RKO (cell line): Measurements from ENCODE around the gene CTNND2.

Experiments
- DNase-seq: peaks from one replicate; pipeline ENCODE4 v3.0.0-alpha.2; 2016; ENCODE audit warnings: low spot score

CTNND2 gene

DNA sequence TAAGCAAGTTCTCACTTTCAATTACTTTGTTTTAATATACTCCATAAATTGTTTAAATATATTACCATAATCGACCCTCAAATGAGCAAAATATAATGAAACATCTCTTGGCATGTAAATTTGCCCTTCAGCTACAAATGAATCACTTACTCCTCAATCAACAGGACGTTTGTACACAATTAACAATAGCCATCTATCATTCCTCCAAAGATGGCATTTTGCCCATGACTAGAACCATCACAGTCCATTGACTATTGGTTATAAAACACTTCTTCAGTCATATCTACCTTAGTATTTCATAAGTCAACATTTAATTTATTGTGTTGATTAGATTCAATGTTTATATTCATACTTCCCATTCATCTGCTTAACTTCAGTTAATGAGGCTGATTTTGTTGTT, 127.2 kb downstream of the CTNND2 start:
- DNase-seq, result no peak

DNA sequence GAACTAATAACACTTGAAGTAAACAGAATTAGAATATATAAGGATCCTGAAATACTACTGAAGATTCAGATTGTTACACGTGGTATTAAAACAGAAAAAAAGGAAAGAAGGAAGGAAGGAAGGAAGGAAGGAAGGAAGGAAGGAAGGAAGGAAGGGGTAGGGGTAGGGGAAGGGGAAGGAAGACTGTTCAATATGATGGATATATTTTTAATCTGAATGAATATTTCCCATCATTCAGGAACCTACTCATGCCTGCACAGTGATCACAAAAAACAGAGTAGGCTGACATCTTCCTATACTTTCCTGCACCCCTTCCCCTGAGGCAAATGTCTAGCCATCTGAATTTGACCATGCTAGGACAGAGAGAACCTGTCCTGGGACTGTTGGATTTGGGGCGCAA, 133.9 kb downstream of the CTNND2 start:
- no peak for DNase-seq

DNA sequence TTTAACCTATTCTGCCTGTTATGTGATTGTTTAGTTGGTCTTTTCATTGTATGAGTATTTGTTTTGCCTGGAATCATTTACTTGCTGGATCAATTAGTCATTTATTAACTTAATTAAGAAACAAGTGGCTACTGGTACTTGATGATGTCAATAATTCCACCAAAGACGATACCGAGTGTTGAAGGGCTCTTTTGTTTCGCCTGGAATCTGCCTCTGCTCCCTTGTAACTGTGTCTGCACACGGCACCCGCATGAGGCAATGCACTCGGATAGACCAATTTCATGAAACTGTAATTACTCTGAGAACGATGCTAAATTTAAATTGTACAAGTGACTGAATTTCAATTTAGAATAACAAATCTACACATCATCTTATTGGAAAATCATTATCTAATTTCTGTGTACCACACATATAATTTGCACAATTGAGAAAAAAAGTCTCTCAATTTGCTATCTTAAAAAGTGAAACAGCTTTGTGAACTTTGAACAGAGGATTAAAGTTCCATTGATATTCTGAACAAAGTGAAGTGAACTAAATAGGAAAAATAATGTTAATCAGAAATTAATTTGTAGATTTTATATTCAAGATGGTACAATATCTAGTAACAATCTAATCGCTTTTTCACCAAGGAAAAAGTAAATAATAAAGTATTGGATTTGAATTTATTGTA, 143.2 kb downstream of the CTNND2 start:
- DNase-seq, result no peak

DNA sequence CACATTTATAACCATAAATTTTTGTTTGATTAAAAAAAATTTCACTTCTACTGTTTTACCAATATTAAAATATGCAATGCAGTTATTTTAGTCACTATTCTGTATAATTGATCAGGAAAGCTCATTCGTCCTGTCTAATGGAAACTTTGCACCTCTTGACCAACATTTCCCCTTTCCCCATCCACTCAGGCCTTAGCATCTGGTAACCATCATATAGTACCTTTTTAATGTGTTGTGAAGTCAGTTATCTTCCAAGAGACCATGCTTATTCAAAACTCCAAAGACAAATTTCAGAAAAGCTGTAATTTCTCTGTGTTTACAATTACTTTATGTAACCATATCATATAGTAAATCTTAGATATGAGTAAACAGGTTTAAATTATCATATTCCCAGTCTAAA, 145.9 kb downstream of the CTNND2 start:
- no peak for DNase-seq

DNA sequence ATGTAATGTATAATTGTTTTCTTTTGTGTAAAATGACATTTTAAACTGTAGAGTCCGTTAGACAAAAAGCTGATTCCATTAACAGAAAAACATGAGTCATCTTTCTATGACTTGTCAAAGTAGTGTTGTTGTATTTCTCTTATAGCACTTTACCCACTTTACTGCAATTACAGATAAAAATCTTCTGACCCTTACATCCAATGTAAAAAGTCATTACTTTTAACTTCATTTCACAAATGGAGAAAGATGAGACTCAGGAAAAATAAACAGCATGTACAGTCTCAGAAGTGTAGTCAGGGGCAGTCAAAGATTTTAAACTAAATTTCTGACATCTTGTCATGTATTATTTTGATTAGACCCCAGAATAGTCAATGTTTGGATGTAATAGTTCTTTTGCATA, 146.6 kb downstream of the CTNND2 start:
- DNase-seq, result no peak

DNA sequence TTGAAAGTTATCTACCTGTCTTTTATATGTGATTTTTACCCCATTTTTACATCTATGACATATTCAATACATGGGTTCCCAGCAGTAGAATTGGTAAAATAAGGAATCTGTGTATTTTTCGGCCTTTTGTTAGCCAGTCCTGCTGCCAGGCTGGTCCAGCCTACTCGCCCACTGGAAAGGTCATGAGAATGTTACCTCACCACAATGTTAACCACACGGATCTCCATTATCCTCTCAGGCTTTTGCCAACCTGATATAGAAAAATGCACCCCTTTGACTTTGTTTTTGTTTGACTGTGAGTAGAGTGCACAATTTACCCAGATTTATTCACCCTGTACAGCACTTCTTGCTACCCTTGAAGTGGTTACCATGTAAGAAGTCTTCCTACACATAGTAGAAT, 167.2 kb downstream of the CTNND2 start:
- DNase-seq, result no peak

DNA sequence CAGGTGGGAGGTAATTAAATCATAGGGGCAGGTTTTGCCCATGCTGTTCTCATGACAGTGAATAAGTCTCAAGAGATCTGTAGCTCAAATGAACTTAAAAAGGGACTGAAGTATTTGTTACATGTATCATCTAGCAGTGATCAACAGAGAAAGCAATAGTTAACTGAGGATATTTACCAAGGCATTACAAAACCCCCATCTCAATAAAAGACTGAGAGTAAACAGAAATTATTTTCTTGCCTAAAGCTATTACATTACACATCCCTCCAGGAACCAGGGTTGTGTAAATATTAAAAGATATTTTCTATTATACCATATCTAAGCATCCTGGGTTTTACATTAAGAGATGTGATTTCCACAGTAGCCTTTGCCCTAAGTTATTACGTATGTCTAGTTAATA, 169.9 kb downstream of the CTNND2 start:
- no peak for DNase-seq

DNA sequence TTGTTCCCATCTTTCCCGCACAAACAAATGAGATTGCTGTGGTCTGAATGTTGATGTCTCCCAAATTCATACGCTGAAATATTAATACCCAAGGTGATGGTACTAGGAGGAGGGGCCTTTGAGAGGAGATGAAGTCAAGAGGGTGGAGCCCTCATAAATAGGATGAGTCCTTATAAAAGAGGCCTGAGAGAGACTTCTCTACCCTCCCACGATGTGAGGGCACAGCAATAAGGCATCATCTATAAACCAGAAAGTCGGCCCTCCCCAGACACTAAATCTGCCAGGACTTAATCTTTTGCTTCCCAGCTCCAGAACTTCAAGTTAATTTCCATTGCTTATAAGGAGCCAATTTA, 170.4 kb downstream of the CTNND2 start:
- no peak for DNase-seq

DNA sequence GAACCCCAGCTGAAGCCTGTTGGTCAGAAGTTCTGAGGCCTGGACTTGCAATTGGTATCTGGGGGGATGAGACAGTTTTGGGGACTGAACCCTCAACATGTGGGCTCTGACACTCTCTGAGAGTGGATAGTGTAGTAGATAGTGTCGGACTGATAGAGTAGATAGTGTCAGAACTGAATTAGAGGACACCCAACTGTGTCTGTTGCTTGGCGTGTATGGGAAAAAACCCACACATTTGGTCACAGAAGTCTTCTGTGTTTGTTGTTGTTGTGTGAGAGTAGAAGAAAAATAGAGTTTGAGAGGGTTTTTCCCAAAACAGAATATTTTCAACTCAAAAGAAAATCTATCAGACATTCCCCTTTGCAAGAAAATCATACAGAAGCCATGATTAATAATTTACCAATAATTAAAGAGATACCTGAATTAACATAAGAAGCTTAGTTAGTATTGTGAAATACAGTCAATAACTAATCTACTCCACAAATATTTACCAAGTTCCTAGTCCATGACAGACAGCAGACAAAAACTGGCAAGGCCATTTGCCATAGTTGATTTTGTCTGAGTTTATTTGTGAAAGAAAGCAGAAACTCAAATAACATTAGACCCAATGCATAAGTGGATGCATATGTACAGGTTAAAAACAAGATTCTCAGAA, 170.9 kb downstream of the CTNND2 start:
- DNase-seq, result no peak

DNA sequence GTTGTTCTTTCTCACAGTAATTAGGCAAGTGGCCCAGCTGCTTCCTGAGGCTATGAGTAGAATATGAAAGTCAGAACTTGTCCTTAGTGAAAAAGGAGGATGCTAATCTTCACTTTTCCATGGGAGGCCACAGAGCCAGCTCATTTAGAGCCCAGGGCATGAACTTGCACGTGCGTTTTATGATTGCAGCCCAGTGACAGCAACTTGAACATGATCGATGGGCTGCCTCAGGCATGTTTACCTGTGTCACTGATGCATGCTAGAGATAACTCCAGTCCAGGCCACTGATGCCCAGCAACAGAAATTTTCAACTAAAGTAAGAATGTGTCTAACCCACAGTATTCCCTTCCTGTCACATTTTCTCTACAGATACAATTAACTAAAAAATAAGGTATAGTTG, 179.3 kb downstream of the CTNND2 start:
- no peak for DNase-seq

DNA sequence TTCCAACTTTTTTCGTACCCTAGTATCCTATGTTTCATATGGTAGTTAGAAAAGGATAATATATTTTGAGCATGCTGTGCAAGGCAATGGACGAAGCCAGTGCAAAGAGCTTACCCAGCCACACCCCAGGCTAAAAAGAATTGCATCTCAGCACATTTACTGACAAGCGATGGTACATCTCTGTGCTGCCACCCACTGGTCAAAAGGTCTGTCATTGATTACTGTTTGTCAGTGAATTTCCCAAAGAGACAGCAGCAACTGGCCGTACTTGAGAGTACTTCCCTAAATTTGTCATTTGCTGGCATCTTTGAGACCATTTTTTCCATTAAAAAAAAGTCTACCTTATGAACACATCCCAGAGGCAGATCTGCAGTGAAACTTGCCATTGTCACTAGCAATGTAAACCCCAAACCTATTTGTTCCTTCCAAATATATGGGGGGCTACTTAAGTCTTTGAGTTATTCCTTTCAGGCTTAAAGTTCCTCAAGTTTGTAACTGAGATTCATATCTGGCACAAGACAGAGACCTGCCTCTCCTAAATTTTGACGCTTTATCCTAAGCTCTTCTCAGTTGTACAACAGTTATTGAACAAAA, 184.3 kb downstream of the CTNND2 start:
- DNase-seq, result peak; percentile 52

DNA sequence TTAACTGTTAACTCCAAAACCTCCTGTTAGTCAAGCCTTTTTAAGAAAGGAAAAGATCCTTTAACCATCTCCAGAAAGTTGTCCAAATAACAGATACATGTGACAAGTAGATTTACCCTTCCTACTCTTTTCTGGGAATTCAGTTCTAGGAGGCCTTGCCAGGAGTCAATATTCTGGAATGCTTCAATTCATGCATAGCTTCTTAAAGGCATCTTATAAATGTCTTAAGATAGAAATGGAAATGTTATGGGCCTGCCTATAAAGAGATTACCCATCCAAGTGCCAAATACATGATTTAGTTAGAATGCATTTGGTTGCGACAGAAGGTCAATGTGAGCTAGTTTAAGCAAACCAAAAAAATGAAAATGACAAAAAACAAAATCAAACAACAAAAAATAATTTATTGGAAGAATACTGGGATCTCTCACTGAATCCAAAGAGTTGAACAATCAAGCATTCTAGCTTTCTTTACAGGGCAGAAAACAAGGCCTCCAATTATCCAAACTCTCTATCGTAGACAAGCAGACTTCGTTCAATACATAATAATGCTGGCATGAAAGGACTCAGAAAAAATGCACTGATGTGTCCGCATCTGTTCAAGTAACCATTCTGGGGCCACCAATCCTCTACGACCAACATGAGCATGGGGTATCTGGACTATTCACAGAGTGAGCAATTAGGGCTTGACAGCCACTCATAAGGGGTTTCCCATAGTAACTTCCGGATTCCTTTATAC, 188.6 kb downstream of the CTNND2 start:
- DNase-seq, result no peak

DNA sequence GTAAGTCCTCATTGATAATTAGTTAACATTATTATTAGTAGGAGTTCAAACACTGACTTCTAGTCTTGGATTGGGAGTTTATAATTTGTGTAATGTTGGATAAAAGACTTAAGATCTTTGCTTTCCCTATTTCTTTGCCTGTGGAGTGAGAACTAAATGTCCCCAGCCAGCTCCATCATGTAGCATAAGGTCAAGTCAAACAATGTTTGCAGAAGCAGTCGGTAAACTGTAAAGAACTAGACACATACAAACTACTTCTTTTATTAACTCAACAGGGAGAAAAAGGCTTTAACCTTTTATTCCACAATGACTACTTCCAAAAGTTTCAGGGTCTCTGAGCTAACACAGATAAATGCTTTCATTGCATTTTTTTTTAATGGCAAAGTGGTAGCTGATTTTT, 192.3 kb downstream of the CTNND2 start:
- DNase-seq, result no peak

DNA sequence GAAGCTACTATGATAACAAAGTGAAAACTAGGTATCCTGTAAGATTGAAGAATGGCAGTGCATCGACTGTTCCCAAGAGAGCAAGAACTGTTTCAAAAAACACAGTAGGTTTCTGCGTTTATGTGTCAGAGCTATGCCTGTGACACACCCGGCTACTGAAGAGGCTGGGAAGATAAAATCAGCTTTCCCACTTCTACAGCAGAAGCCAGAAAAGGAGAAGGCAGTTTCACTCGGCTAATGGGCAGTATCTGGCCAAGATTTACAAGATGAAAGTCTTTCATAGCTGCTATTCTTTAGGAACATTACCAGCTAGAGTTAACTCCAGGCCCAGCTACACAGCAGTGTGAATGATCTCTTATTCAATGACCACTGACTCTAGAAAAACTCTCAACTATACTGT, 195.2 kb downstream of the CTNND2 start:
- DNase-seq, result no peak

DNA sequence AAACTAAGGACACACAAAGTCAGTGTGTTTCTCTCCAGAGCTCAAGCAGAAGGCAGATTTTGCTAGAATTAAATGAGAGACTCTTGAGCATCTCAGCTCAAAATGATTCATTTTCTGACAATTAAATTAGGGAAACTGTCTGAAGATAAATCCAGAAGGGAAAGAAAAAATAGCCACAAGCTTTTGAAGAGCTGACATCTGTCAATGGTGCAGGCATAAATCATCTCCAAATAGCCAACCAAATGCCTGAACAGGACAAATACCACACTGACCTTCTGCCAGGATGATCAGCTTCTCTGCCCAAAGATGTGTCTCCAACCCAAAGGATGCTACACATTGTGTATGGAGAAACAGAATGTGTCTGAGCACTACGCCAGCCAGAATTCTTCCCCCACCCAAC, 199.3 kb downstream of the CTNND2 start:
- DNase-seq, result no peak

DNA sequence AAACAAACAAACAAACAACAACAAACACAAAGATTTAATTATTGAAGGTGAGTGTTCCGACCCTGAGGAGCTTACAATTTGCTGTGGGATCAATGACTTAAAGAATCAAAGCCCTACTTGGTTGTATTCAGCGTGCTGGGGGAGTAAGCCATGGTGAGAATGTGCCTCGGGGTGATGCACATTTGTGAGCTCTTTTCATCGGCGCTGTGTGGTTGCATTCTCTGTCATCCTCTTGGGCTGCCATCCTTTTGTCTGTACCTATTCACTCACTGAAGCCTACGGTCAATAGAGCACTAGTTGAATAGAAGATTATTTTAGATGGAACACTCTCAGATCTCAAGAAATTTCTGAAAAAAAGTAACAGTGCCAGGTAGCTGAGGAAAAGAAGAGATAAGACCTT, 203.9 kb downstream of the CTNND2 start:
- DNase-seq, result no peak

DNA sequence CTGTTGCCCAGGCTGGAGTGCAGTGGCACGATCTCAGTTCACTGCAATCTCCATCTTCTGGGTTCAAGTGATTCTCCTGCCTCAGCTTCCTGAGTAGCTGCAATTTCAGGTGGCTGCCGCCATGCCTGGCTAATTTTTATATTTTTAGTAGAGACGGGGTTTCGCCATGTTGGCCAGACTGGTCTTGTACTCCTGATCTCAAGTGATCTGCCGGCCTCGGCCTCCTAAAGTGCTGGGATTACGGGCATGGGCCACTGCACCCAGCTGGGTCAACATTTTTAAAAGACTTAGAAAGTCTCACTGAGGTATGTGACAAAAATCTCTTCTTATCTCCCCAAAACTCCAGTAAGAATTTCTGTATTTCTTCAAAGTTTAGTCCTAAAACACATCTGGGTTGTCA, 211.6 kb downstream of the CTNND2 start:
- no peak for DNase-seq

DNA sequence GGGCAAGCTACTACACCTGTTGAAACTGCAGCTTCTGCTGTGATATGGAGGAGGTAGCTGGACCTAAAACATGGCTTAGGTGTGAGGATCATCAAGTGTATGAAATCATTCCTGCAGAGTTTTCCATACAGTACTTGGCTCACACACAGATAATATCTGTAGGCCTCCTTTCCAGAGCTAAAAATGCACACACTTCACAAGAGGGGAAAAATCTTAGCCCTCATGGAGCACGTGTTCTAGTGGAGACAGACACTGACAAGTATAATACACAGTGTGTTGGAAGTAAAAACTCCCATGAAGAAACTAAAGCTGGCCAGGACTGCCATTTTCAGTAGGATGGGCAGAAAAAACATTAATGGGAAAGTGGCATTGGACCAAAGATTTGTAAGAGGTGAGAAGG, 216.7 kb downstream of the CTNND2 start:
- no peak for DNase-seq

DNA sequence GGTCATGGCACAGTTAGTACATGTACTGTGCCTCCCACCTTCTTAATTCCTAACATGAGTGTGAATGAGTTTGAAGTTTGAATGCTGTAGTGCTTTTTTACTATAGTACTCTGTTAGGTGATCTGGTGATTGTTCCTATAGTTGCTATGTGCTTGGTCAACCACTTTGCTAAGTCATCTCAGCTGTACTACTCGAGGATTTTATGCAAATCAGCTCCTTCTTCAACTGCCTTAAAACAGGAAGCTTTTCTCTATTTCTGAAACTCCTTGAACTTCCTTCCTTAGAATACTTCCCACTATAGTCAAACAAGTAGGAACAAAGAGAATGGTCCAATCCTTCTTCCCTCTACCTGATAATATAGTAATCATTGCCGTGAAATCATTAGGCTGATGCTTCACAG, 219.6 kb downstream of the CTNND2 start:
- no peak for DNase-seq

DNA sequence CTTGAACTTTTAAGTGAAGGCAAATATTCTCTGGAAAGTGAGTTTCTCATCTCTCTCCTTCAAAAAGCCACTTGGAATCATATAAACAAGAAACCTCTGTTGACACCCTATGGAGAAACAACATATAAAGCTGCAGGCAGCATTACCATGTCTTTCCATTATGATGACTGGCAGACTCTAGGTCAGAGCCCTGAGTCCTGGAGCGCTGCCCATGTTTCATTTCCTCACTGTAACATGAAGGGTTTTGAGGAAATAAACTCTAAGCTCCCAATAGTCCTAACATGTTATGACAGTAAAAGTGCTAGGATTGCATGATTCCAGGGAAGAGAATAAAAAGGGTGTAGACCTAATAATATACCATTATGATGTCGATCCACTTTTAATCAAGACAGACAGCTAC, 220.6 kb downstream of the CTNND2 start:
- no peak for DNase-seq

DNA sequence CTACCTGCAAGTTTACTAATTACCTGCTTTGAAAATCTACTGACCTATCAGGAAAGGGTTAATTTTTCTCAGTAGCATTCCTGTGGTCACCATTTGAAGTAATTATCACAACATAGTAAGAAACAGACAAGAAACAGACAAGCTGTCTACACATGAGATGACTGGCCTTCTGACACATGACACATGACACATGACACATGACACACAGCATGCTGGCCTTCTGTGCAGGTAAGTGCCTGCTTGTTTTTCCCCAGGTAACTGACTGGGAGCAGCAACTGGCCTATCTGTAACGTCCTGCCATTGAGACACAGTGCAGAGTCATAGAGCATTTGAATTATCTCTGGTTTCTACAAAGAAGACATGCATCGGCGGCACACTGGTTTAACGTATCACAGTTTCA, 222.4 kb downstream of the CTNND2 start:
- no peak for DNase-seq

DNA sequence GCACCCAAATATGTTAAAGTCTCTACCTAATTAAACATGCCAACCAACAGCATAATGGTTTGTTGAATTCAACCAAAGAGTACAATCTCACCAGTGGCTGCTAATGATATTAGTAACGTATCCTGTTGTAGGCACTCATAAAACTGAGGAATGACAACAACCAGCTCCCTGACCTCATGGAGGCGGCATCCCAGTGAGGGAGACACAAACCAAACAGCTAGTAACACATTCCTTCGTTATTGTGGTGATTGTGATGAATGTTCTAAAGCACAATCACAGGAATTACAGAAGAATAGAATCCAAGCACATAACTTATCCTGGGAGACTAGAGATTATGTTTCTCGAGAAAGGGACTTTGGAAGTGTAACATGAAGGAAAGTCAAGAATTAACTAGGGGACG, 224.6 kb downstream of the CTNND2 start:
- DNase-seq, result no peak

DNA sequence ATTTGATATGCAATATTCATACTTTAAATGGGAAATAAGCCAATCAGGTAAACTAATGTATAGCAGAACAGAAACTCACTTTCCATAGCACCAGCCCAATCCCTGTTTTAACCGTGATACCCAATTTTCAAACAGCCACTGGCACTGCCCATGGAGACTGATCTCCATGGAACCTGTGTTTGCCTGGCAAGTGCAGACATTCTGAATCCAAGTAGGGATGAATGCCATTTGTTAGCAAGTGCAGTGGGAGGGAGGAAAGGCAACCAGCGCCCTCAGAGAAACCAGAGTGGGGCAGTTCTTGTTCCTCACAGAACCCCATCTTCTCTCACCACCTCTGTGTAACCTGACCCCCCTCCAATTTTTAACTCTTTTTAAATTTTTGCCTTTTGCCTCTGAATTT, 229.1 kb downstream of the CTNND2 start:
- DNase-seq, result no peak
